Stimulated activated CD8-positive, alpha-beta memory T cell treated with anti-CD3 and anti-CD28 coated beads, Interleukin-12 subunit alpha, Interleukin-12 subunit beta, amount 100 ng/mL, for 24 hours (primary cell): ENCODE results near the gene PIP5K1B.

Source experiments
- DNase-seq: peaks from one replicate; pipeline ENCODE4 v3.0.0-alpha.2; 2020; ENCODE audit errors: extremely low read depth

Gene PIP5K1B

GRCh38 chr9:68912561-68912960, 207.5 kb downstream of the PIP5K1B start:
- no peak for DNase-seq

DNA sequence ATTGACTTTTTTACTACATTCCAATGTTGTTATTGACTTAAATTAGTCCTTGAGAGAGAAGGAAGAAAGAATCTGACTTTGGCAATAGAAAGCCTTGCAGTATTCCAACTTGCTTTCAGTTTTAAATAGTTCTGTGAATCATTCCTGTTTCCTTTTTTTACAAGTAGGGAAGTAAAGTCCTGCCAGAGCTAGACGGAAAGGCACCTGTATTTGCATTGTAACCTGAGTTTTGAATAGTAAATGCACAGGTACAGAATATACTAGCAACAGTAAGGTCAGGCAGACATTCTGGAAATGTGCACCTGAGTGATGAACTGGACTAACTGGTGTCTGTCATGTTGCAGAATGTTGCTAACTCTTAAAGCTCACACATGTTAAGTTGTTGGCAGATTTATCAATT, 208.0 kb downstream of the PIP5K1B start:
- no peak for DNase-seq

GRCh38 chr9:68914751-68915150, 209.7 kb downstream of the PIP5K1B start:
- DNase-seq = no peak

- no peak for DNase-seq
Observed at GRCh38 chr9:68919661-68920060, 214.6 kb downstream of the PIP5K1B start.

DNA sequence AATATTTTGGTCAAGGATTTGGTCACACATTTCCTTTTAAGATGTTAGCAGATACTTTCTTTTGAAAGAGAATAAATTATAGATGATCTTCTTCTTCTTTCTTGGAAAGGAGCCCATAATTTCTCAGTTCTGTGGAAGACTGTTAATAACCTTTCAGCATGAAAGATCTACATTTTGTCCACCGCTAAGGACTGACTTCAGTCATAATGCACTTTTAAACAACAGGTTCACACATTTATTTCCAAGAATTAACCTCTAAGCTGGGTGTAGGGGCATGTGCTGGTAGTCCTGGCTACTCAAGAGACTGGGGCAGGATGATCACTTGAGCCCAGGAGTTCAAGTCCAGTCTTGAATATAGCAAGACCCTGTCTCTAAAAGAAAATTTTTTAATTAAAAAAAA, 215.9 kb downstream of the PIP5K1B start:
- no peak for DNase-seq

DNA sequence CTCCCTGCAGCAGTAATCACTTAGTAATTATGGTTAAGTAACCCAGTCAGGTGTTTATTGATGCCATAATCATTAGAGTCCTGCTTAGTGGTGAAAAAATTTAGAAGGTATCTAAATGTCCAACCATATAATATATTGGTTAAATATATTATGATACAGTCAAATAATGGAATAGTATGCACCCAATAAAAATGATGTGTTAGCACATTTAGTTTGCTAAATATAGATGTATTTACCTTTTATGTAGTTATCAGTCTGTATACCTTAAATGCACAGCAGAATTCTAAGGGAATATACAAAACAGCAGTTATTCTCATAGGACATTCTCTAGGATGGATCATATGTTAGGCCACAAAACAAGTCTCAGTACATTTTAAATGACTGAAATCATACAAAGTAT, 218.4 kb downstream of the PIP5K1B start:
- no peak for DNase-seq

- no peak for DNase-seq
Observed at GRCh38 chr9:68925175-68925574, 220.1 kb downstream of the PIP5K1B start.

DNA sequence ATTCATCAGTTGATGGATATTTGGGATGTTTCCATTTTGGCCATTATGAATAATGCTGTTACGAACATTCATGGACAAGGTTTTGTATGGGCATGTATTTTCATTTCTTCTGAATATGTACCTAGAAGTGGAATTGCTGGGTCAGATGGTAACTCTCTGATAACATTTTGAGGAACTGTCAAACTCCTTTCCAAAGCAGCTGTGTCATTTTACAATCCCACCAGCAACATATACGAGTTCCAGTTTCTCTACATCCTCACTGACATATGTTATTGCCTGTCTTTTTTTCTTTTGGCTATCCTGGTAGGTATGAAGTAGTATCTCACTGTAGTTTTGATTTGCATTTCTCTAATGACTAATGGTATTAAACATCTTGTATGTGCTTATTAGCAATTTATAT, 222.1 kb downstream of the PIP5K1B start:
- DNase-seq = no peak

DNA sequence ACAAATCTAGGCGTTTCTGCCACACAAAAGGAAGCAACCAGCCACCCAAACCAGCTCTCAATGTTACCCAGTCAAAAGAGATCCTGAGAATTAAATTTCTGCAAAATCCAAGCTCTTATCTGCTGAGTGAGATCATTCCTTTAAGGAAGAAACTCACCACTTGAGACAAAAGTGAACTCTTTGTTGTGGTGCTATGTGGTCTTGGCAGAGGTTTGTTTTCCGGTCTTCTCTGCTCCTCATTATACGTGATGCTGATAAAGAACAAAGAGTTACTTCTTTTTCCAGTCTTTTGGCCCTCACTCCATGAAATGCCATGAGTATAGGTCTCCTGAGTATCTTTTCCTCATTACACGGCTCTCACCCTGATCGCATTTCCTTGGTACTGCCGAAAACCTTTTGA, 226.8 kb downstream of the PIP5K1B start:
- DNase-seq = no peak

DNA sequence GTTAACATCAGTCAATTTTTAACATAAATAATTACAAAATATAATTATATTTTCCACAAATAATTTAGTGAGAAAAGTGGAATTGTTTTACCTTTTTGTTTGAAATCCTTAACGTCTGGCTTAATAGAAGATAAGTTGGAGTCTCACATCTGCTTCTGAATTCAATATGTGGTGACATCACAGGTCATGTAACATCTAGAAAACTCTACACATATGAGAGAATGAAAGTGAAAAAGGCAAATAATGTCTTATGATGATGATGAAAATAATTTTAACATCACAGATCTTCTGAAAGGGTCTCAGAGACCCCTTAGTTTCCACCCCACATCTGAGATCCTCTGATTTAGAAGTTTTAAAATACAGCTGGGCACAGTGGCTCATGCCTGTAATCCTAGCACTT, 227.4 kb downstream of the PIP5K1B start:
- DNase-seq = no peak

DNA sequence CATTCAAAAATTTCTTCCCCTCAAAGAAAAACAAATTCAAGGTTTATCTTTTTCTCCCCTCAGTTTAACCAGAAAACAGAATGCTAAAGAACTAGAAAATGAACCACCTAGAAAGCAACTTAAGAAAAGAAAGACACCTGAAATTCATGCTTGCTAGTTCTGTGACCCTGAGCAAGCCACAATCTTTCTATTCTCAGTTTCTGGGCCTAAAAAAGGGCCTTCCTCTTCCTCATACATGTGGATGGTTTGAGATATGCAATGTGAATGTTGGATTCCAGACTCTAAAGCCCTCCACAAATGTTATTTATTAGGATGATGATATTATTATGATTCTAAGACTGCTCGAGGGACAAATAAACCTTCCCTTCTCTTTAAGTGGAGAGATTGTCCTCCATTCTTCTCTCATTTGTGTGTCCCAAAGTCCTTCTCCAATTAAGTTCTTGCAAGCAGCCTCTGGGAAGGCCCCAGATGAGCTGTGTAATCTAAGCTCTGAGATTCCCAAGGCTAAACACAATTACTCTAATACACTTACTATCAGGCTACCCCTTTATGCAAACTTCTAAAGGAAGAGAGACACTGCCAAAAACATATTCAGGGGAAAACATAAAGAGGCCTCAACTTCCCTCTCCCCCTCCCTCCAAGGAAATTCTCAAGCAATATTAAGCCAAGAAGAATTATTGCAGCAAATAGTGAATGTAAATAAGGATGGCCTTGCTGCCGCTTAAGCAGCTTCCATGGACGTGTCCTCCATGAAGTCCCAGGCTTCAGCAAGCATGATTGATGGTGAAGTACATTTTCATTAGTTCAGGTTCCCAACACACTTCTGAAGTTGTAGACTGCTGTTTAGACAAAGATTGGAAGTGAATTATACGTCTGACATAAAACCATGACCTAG, 228.6 kb downstream of the PIP5K1B start:
- no peak for DNase-seq

- DNase-seq = no peak
Observed at GRCh38 chr9:68934329-68934644, 229.2 kb downstream of the PIP5K1B start.

DNA sequence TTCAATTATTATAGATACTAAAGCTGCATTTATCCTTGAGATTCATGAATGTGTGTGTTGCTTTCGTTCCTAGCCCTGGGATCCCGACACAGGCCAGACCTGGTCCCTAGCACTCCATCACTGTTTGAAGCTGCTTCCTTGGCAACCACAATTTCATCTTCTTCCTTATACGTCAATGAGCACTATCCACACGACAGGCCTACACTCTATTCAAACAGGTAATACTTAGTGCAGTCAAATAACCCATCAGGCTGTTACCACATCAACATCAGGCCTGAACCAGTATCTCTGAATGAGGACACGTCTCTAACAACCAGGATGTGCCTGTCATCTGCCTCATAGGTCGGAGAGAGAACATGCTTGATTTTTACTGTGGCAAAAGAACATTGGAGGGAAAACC, 235.5 kb downstream of the PIP5K1B start:
- no peak for DNase-seq

GRCh38 chr9:68941780-68942459, 236.9 kb downstream of the PIP5K1B start:
- DNase-seq = no peak

DNA sequence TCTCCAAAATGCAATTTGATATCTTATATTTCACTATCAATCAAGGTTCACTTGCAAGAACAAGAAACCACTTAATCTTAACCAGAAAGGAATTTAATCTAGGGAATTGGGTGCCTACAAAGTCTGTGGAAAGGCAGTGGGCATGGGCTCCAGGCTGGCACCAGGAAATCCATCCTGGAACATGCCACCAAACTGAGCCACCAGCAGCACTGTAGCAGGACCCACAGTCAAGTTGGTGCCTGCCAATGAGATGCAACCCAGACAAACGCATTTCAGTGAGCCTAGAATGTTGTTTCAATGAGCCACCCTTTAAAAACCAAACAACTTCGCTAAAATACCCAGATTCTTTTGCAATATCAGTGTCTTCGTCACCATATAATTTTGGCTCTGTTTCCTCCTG, 237.8 kb downstream of the PIP5K1B start:
- no peak for DNase-seq

GRCh38 chr9:68947015-68947414, 242.0 kb downstream of the PIP5K1B start:
- no peak for DNase-seq

GRCh38 chr9:68947842-68948569, 243.0 kb downstream of the PIP5K1B start:
- DNase-seq = no peak

DNA sequence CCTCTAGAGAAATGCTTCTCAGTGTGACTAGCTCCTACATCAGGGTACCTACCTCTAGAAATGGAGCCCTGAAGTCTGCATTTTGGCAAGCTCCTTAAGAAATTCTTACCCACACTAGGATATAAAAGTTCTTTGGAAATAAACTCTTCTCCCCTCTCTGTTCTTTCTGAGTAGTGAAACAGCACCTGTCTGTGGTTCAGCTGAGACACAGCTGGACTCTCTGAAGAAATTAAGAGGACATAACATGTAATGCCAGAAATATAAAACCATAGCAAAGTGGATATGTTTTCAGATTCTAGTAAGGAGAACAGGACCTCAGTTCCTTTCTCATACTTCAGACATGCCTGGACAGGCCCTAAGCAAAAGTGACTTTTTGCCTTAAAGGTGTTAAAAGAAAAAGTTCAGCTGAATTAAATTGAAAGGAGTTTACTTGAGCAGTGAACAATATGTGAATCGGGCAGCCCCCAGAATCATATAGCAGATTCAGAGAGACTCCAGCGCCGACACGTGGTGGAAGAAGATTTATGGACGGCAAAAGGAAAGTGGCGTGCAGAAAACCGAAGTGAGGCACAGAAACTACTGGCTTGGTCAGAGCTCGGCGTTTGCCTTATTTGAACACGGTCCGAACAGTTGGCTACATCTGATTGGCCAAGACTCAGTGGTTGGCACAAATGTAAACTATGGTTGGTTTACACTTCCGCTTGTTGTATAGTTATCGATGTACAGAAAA, 244.4 kb downstream of the PIP5K1B start:
- DNase-seq = no peak

GRCh38 chr9:68950188-68950587, 245.1 kb downstream of the PIP5K1B start:
- no peak for DNase-seq

- DNase-seq = no peak
Observed at GRCh38 chr9:68950689-68951088, 245.6 kb downstream of the PIP5K1B start.

GRCh38 chr9:68951879-68952659, 247.0 kb downstream of the PIP5K1B start:
- DNase-seq = no peak
